Brain microvascular endothelial cell (primary cell): ENCODE data around the gene MYBPC3.
"Not testable (repeated sequence)": the region's sequence is repeated elsewhere in the genome, so short reads cannot be mapped to it uniquely, and the experiment has no call there.

Experiments
- DNase-seq: peaks from one replicate; pipeline ENCODE4 v3.0.0-alpha.2; 2020
- H3K27ac ChIP-seq: fragments of 250-450 bp; sonication (Bioruptor Pico); 2 replicates; pipeline ENCODE4 v1.5.1; 2020; ENCODE audit warnings: mild to moderate bottlenecking, moderate library complexity
- H3K27me3 ChIP-seq: fragments of 250-450 bp; sonication (Bioruptor Pico); replicated peaks from 2 replicates; pipeline ENCODE4 v1.5.1; 2020; ENCODE audit warnings: mild to moderate bottlenecking
- H3K36me3 ChIP-seq: fragments of 250-450 bp; sonication (Bioruptor Pico); replicated peaks from 2 replicates; pipeline ENCODE4 v1.5.1; 2020; ENCODE audit warnings: mild to moderate bottlenecking
- H3K4me3 ChIP-seq: 2 replicates; pipeline ENCODE4 v1.5.1; 2011; ENCODE audit warnings: low read depth, mild to moderate bottlenecking, control low read depth, low read length, moderate library complexity
- in situ Hi-C: cut with HindIII; loops from 2 replicates; pipeline ENCODE4 v1.10.0; 2017; ENCODE audit warnings: low sequenced_read_pairs, low pct_ligation_motif_present
- TF ChIP-seq, protein P1 (sequence below): IDR thresholded peaks from 2 replicates; pipeline ENCODE4 v1.5.1; 2011; ENCODE audit warnings: low read depth, mild to moderate bottlenecking, moderate library complexity, low read length, control low read depth, inconsistent platforms; ENCODE audit errors: missing control alignments

The MYBPC3 gene

DNA sequence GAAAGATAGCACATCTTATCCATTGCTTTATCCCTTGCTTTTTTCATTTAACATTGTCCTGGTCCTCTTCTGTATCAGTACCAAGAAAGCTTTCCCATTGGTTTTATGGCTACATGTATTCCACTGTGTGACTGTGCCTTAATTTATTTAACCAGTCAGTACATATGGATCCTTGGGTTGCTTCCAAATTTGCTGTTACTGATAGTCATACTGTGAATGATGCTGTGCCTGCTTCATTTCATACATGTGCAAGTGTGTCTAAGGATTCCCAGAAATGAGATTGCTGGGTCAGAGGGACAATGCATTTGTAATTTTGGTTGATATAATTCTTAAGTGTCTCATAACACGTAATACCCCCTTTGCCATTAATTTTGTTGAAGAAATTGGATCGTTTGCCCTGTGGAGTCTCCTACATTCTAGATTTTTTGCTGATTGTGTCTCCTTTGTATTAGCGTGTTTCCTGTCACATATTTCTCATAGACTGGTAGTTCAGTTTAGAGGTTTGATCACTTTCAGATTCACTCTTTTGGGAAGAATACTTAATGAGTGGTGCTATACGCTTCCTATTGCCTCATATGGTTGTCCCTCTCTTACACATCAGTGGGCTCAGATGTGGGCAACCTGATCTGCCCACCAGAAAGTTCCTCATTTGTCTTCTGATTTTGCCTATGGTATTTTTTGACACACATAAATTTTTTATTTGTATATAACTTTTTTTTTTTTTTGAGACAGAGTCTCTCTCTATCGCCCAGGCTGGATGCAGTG is 35.3 kb downstream of the MYBPC3 start:
- Histone ChIP-seq H3K36me3 (peaks cover 28% of the 10 kb centered on the region), H3K27ac (no peak overlapping the region)

DNA sequence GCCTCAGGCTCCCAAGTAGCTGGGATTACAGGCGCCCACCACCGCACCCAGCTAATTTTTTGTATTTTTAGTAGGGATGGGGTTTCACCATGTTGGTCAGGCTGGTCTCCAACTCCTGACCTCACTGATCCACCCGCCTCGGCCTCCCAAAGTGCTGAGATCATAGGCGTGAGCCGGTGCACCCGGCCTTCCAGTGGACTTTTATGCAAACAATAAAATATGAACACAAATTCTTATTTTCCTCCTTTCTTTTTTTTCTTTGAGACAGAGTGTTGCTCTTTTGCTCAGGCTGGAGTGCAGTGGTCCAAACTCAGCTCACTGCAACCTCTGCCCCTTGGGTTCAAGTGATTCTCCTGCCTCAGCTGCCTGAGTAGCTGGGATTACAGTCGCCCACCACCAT is 36.0 kb downstream of the MYBPC3 start:
- peaks cover 30% of the 10 kb centered on the region for H3K36me3 ChIP-seq
- DNase-seq, H3K27ac ChIP-seq, H3K4me3 ChIP-seq, H3K27me3 ChIP-seq, in situ Hi-C loops: not testable (repeated sequence)

More for the DNA sequence above, 35.3 kb downstream of the MYBPC3 start:
- DNase-seq: no peak
- Histone ChIP-seq H3K27me3 (no peaks in the 10 kb centered on the region), H3K4me3 (no peak overlapping the region)
- in situ Hi-C loops: no loop called here
- TF ChIP-seq, protein P1, sequence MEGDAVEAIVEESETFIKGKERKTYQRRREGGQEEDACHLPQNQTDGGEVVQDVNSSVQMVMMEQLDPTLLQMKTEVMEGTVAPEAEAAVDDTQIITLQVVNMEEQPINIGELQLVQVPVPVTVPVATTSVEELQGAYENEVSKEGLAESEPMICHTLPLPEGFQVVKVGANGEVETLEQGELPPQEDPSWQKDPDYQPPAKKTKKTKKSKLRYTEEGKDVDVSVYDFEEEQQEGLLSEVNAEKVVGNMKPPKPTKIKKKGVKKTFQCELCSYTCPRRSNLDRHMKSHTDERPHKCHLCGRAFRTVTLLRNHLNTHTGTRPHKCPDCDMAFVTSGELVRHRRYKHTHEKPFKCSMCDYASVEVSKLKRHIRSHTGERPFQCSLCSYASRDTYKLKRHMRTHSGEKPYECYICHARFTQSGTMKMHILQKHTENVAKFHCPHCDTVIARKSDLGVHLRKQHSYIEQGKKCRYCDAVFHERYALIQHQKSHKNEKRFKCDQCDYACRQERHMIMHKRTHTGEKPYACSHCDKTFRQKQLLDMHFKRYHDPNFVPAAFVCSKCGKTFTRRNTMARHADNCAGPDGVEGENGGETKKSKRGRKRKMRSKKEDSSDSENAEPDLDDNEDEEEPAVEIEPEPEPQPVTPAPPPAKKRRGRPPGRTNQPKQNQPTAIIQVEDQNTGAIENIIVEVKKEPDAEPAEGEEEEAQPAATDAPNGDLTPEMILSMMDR: no peak

DNA sequence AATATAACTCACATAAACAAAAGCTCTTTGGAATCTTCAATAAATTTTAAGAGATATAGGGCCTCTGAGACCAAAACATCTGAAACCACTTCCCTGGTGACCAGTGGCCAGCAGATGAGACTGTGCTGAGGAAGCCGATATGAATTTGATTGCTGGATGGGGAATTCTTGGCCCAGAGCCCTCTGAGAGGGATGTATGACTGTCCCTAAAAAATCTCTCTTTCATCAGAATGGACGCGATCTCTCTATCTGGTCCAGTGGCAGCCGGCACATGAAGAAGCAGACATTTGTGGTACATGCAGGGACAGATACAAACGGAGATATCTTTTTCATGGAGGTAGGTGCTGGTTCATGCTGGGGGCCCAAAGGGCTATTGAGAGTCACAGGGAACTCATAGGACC is 37.5 kb downstream of the MYBPC3 start:
- H3K36me3 ChIP-seq: peaks cover 42% of the 10 kb centered on the region
- H3K27me3 ChIP-seq: no peaks in the 10 kb centered on the region
- in situ Hi-C loops: no loop called here
- TF ChIP-seq, protein P1: no peak
- H3K4me3 ChIP-seq: no peak overlapping the region
- no peak overlapping the region for H3K27ac ChIP-seq
- DNase-seq: no peak

DNA sequence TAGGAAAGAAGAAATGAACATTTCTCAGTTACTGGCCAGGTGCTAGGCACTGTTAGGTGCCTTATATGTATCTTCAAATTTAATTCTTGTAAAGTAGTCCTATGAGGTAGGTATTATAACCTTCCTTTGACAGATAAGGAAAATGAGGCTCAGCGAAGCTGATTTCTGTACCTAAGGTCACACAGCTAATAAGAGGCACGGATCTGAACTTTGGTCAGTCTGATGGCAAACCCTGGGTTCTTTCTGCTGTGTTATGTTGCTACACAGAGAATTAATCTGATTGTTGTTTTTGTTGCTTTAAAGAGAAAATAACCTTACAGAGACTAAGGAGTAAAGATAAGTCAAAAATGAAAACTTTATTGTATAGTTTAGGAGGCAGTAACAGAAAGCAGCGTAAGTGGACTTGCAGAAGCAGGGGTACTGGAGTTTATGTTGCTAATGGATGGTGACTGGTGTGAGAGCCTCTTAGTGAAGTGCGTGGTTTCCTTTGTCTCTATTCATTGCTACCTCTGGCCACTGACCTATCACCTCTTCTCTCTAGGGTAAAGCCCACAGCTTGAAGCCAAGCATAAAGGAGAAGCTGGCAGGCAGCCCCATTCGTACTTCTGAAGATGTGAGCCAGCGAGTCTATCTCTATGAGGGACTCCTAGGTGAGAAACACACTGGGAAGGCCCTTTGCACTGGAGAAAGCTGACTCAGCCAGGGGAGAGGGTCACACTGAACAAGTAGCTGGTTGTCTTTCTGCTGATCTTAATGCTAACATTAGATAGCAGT is 44.3 kb downstream of the MYBPC3 start:
- Histone ChIP-seq H3K36me3 (peaks cover 49% of the 10 kb centered on the region), H3K27ac (no peak overlapping the region), H3K4me3 (no peak overlapping the region), H3K27me3 (no peaks in the 10 kb centered on the region)
- TF ChIP-seq, protein P1: no peak
- in situ Hi-C loops: no loop called here
- DNase-seq: no peak

DNA sequence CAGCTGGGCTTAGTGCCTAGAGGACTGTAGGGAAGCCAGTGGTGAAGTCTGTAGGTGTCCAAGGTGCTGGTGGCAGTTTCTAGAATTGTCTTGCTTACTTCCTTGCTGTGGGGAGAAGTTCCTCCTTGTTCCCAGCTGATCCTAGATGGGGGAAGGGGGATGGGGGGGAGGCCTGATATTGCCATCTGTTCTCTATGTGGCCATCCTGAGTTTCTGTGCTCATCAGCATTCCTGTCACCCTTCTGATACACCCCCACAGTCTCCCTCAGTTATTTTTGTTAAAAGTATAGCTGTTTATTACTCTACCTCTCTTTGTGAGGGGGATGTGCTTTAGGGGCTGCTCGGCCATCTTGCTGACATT is 46.0 kb downstream of the MYBPC3 start:
- Histone ChIP-seq H3K36me3 (peaks cover 46% of the 10 kb centered on the region), H3K27ac (no peak overlapping the region), H3K27me3 (no peaks in the 10 kb centered on the region), H3K4me3 (no peak overlapping the region)
- in situ Hi-C loops: no loop called here
- TF ChIP-seq, protein P1: no peak
- no peak for DNase-seq

DNA sequence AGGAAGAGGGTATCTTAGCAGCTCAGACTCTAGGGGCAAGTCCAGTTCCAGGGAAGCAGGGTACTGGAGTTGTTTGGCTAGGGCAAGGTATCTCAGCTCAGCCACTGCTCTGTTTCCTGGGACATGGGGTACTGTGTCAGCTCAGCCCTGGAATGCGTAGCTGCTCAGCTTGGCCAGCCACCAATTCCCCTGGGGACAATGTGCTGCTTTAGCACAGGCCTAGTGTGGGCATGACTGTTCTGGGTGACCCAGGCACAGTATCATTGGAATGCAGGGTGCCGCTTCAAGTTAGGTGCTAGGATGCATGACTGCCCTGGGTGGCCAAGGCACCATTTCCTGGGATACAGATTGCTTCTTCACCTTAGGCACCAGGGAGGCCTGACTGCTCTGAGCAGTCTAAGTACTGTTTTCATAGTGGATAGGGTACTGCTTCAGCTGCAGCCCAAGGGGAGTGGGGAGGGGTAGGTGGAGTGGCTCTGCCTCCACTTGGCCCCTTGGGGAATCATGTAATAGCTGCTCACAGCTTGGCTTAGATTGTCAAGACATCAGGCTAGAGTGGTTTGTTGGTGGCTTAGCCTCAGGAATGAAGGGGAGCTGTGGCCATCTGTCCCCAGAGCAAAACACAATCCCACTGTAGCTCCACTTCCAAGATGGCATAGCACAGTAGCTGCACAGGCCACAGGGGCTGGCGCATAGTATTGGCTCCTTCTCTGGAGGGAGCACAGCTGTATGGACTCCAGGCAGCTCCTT is 46.6 kb downstream of the MYBPC3 start:
- in situ Hi-C loops: no loop called here
- no peaks in the 10 kb centered on the region for H3K27me3 ChIP-seq
- peak; percentile 5 for DNase-seq
- H3K36me3 ChIP-seq: peaks cover 41% of the 10 kb centered on the region
- TF ChIP-seq, protein P1: no peak
- no peak overlapping the region for H3K27ac ChIP-seq
- H3K4me3 ChIP-seq: no peak overlapping the region
